Measurements from ENCODE around the gene ABCD1.
A peak's percentile ranks its signal among the peaks of the same experiment; 100 is the strongest.

Gene ABCD1

GRCh38 chrX:153719238-153719637 lies 5.4 kb upstream of the ABCD1 start:
- DNase-seq (ENCODE audit: extremely low read depth, insufficient read length) = no peak
- H3K36me3 ChIP-seq (ENCODE audit: control insufficient read depth, insufficient read depth, low read length) = peaks cover 5% of the 10 kb centered on the region

DNA sequence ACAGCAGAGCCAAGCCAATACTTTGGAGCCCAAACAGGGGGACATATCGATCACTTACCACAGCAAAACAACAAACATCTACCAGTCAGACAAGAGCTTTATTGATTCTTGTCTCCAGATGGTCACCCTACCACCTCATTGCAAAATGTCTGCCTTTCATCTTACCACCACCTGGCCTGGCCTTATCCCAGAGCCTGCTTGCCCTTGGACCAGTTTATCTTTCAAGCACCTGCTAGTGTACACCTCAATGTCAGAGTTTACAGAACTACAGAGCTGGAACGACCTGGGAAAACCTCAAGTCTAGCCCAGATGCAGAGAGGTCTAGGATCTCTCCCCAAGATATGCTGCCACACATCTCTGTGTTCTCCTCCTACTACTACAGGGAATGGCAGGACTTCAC lies 5.0 kb upstream of the ABCD1 start:
- H3K27me3 ChIP-seq (replicated peaks; ENCODE audit: control insufficient read depth, insufficient read depth, low read length) = no peaks in the 10 kb centered on the region
- no peak overlapping the region for H3K4me3 ChIP-seq (replicated peaks; ENCODE audit: low read depth, low read length)
- no peak for TF ChIP-seq CTCF (IDR thresholded peaks at IDR 0.05; ENCODE audit: insufficient read depth, low read length, poor library complexity, severe bottlenecking)
- H3K36me3 ChIP-seq (ENCODE audit: control insufficient read depth, insufficient read depth, low read length) = peaks cover 3% of the 10 kb centered on the region
- no peak for DNase-seq (ENCODE audit: extremely low read depth, insufficient read length)

More at GRCh38 chrX:153719238-153719637, 5.4 kb upstream of the ABCD1 start:
- H3K27me3 ChIP-seq (replicated peaks; ENCODE audit: control insufficient read depth, insufficient read depth, low read length) = no peaks in the 10 kb centered on the region
- no peak for TF ChIP-seq CTCF (IDR thresholded peaks at IDR 0.05; ENCODE audit: insufficient read depth, low read length, poor library complexity, severe bottlenecking)
- H3K4me3 ChIP-seq (replicated peaks; ENCODE audit: low read depth, low read length) = no peak overlapping the region

GRCh38 chrX:153722704-153723350 lies 1.8 kb upstream of the ABCD1 start:
- H3K4me3 ChIP-seq (replicated peaks; ENCODE audit: low read depth, low read length) = peak overlapping the region; percentile 79
- no peak for DNase-seq (ENCODE audit: extremely low read depth, insufficient read length)
- H3K36me3 ChIP-seq (ENCODE audit: control insufficient read depth, insufficient read depth, low read length) = peaks cover 2% of the 10 kb centered on the region; the same call in 1 of the 2 replicates
- no peak for TF ChIP-seq CTCF (IDR thresholded peaks at IDR 0.05; ENCODE audit: insufficient read depth, low read length, poor library complexity, severe bottlenecking)
- H3K27me3 ChIP-seq (replicated peaks; ENCODE audit: control insufficient read depth, insufficient read depth, low read length) = no peaks in the 10 kb centered on the region

DNA sequence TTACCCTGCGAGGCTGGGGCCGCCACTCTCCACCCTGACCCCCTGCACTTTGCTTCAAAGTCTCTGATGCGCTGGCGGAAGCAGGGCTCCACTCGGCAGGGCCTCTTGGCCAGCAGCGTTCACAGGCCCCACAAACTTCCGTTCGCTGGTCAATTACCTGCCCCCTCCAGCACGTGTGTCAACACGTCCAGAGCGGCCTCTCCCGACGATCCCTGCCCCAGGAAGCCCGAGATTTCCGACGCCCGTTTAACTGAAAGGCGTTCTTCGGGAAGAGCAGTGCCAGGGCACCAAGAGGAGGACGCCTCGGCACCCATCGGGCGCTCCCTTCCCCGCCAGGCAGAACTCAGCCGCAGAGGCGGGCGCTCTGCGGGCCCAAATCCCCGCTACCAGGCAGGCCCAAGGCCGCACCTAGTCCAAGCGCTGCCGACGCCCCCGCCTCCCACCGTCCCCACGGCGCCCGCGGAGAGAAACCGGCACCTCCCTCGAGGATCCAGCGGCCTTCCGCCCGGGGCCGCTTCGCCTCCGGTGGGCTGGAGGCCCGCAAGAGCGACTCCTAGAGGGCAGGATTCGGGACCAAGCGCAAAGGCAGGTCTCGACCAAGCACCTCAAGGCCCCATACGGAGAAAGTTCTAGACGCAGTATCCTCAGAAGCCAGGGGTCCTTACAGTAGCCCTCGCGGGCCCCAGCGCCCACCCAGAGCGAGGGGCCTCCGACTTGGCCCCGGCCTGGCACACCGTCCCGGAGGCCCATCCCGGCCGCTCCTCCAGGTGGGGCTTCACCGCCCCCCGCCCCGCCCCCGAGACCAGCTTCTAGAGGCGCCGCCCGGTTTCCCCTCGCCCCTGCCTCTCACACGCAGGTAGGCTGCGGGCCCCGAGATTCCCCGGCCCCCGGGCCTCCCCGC lies 1.1 kb upstream of the ABCD1 start:
- H3K36me3 ChIP-seq (ENCODE audit: control insufficient read depth, insufficient read depth, low read length) = peaks cover 2% of the 10 kb centered on the region; the same call in 1 of the 2 replicates
- H3K27me3 ChIP-seq (replicated peaks; ENCODE audit: control insufficient read depth, insufficient read depth, low read length) = no peaks in the 10 kb centered on the region
- H3K4me3 ChIP-seq (replicated peaks; ENCODE audit: low read depth, low read length) = peak overlapping the region; percentile 79
- peak; percentile 69 for TF ChIP-seq CTCF (IDR thresholded peaks at IDR 0.05; ENCODE audit: insufficient read depth, low read length, poor library complexity, severe bottlenecking)
- no peak for DNase-seq (ENCODE audit: extremely low read depth, insufficient read length)

DNA sequence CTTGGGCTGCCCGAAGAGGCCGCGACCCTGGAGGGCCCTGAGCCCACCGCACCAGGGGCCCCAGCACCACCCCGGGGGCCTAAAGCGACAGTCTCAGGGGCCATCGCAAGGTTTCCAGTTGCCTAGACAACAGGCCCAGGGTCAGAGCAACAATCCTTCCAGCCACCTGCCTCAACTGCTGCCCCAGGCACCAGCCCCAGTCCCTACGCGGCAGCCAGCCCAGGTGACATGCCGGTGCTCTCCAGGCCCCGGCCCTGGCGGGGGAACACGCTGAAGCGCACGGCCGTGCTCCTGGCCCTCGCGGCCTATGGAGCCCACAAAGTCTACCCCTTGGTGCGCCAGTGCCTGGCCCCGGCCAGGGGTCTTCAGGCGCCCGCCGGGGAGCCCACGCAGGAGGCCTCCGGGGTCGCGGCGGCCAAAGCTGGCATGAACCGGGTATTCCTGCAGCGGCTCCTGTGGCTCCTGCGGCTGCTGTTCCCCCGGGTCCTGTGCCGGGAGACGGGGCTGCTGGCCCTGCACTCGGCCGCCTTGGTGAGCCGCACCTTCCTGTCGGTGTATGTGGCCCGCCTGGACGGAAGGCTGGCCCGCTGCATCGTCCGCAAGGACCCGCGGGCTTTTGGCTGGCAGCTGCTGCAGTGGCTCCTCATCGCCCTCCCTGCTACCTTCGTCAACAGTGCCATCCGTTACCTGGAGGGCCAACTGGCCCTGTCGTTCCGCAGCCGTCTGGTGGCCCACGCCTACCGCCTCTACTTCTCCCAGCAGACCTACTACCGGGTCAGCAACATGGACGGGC lies 579 bp downstream of the ABCD1 start:
- H3K36me3 ChIP-seq (ENCODE audit: control insufficient read depth, insufficient read depth, low read length) = peaks cover 1% of the 10 kb centered on the region; the same call in 1 of the 2 replicates
- DNase-seq (ENCODE audit: extremely low read depth, insufficient read length) = peak; percentile 31
- no peaks in the 10 kb centered on the region for H3K27me3 ChIP-seq (replicated peaks; ENCODE audit: control insufficient read depth, insufficient read depth, low read length)
- no peak for TF ChIP-seq CTCF (IDR thresholded peaks at IDR 0.05; ENCODE audit: insufficient read depth, low read length, poor library complexity, severe bottlenecking)
- H3K4me3 ChIP-seq (replicated peaks; ENCODE audit: low read depth, low read length) = peak overlapping the region; percentile 62
